K562 (cell line): ENCODE measurements around the gene HIGD1C. TPM values are rescaled to one million over a fixed set of nuclear protein-coding genes. Genes with fewer than 3 reads are reported as not detected.

Experiments used
- C11orf30 ChIP-seq: fragments of 450-650 bp; IDR thresholded peaks from 2 replicates; pipeline ENCODE4 v1.6.1; 2016; ENCODE audit warnings: low read depth, mild to moderate bottlenecking
- CBFA2T2 ChIP-seq: fragments of 450-650 bp; conservative IDR thresholded peaks from 2 replicates; pipeline ENCODE4 v1.6.1; 2017; ENCODE audit warnings: mild to moderate bottlenecking
- CBFA2T3 ChIP-seq: fragments of 450-650 bp; IDR thresholded peaks from 2 replicates; pipeline ENCODE4 v1.6.1; 2017
- DMBX1 ChIP-seq: fragments of 250-450 bp; sonication (Bioruptor Pico); IDR thresholded peaks from 2 replicates; pipeline ENCODE4 v1.8.0; 2022; ENCODE audit warnings: inconsistent platforms, mild to moderate bottlenecking, moderate library complexity, borderline replicate concordance
- DPF2 ChIP-seq: fragments of 450-650 bp; IDR thresholded peaks from 2 replicates; pipeline ENCODE4 v1.6.1; 2016
- EP300 ChIP-seq: IDR thresholded peaks from 2 replicates; pipeline ENCODE4 v1.6.1; 2012; ENCODE audit warnings: low read length, improper control_type of control experiment
- FOSL1 ChIP-seq: fragments of 200-800 bp; sonication (Bioruptor generic); conservative IDR thresholded peaks from 2 replicates; pipeline ENCODE4 v1.6.1; 2016; ENCODE audit warnings: missing genetic modification characterization, missing compliant biosample characterization
- FOXP1 ChIP-seq: sonication (generic); formaldehyde crosslinking; IDR thresholded peaks from 2 replicates; pipeline ENCODE4 v1.8.0; 2022; ENCODE audit warnings: mild to moderate bottlenecking, missing genetic modification reagents
- GTF2A2 ChIP-seq: IDR thresholded peaks from 2 replicates; pipeline ENCODE4 v1.6.1; 2016; ENCODE audit warnings: mild to moderate bottlenecking, missing genetic modification characterization, missing compliant biosample characterization
- JUND ChIP-seq, 2 experiments: IDR thresholded peaks; 2 replicates in 1 of 2; 3 replicates in 1 of 2; pipeline ENCODE4 v1.6.1; 2011; ENCODE audit warnings: borderline replicate concordance in 2 of 2, low read depth in 2 of 2, low read length in 2 of 2, improper control_type of control experiment in 1 of 2, missing biosample characterization in 1 of 2, missing genetic modification characterization in 1 of 2, missing genetic modification reagents in 1 of 2
- KLF6 ChIP-seq: fragments of 250-450 bp; sonication (Bioruptor Pico); IDR thresholded peaks from 2 replicates; pipeline ENCODE4 v1.4.0; 2020; ENCODE audit warnings: mild to moderate bottlenecking, moderate library complexity, borderline replicate concordance
- MAFF ChIP-seq: IDR thresholded peaks from 2 replicates; pipeline ENCODE4 v1.6.1; 2012; ENCODE audit warnings: low read length, improper control_type of control experiment
- MED1 ChIP-seq: sonication (generic); formaldehyde crosslinking; IDR thresholded peaks from 2 replicates; pipeline ENCODE4 v1.8.1; 2023; ENCODE audit warnings: missing genetic modification reagents, borderline replicate concordance
- MEIS2 ChIP-seq: fragments of 450-650 bp; IDR thresholded peaks from 2 replicates; pipeline ENCODE4 v1.6.1; 2014; ENCODE audit warnings: mild to moderate bottlenecking; ENCODE audit not compliant: partially characterized antibody
- NFE2 ChIP-seq: IDR thresholded peaks from 2 replicates; pipeline ENCODE4 v1.6.1; 2014; ENCODE audit warnings: antibody characterized with exemption, low read depth
- NR4A1 ChIP-seq, 2 experiments: fragments of 250-450 bp in 1 of 2; fragments of 450-650 bp in 1 of 2; sonication (Bioruptor Pico) in 1 of 2; IDR thresholded peaks; 2 replicates each; pipeline versions ENCODE4 v1.4.0 to v1.6.1; 2016 to 2020; ENCODE audit warnings: mild to moderate bottlenecking in 2 of 2, missing compliant biosample characterization in 1 of 2, missing genetic modification characterization in 1 of 2, moderate library complexity in 1 of 2
- RCOR1 ChIP-seq, 2 experiments: IDR thresholded peaks; 2 replicates each; pipeline ENCODE4 v1.6.1; 2012; ENCODE audit warnings: low read depth in 2 of 2, low read length in 2 of 2, borderline replicate concordance in 1 of 2, improper control_type of control experiment in 1 of 2
- SMARCA4 ChIP-seq: fragments of 450-650 bp; IDR thresholded peaks from 2 replicates; pipeline ENCODE4 v1.6.1; 2016
- SREBF2 ChIP-seq: sonication (generic); formaldehyde crosslinking; IDR thresholded peaks from 2 replicates; pipeline ENCODE4 v1.4.0; 2020; ENCODE audit warnings: mild to moderate bottlenecking, missing genetic modification reagents
- TAL1 ChIP-seq: fragments of 450-650 bp; IDR thresholded peaks from 2 replicates; pipeline ENCODE4 v1.6.1; 2016; ENCODE audit warnings: mild to moderate bottlenecking
- TEAD4 ChIP-seq, 2 experiments: sonication (generic) in 1 of 2; formaldehyde crosslinking in 1 of 2; IDR thresholded peaks; 2 replicates each; pipeline versions ENCODE4 v1.6.1 to v1.8.0; 2012 to 2022; ENCODE audit warnings: borderline replicate concordance in 1 of 2, inconsistent platforms in 1 of 2, low read length in 1 of 2, mild to moderate bottlenecking in 1 of 2, missing genetic modification reagents in 1 of 2
- TRIM24 ChIP-seq, 2 experiments: fragments of 450-650 bp; IDR thresholded peaks; 2 replicates each; pipeline ENCODE4 v1.6.1; 2016
- ZNF239 ChIP-seq: fragments of 250-450 bp; sonication (Bioruptor Pico); IDR thresholded peaks from 2 replicates; pipeline ENCODE4 v1.4.0; 2020; ENCODE audit warnings: mild to moderate bottlenecking
- ZNF316 ChIP-seq: fragments of 450-650 bp; IDR thresholded peaks from 2 replicates; pipeline ENCODE4 v1.6.1; 2016
- polyA plus RNA-seq, 8 experiments: library from polyadenylated mRNA; depleted of rRNA in 4 of 8; stranded (reverse) in 5 of 8; unstranded in 3 of 8; fragments of >200 nt; fragmentation: Nextera tagmentation in 2 of 8; fragmentation: Illumina TruSeq in 1 of 8; extraction: Ambion mirVana in 2 of 8; extraction: Trizol in 1 of 8; gene quantifications; 2 replicates each; pipeline versions ENCODE4 v1.2.1 to v1.2.3, GENCODE V29; 2011 to 2014; ENCODE audit warnings: inconsistent platforms in 1 of 8, missing spikeins in 1 of 8
- total RNA-seq, 7 experiments: library from RNA; depleted of rRNA in 6 of 7; stranded (reverse); fragments of >200 nt in 6 of 7; fragmentation: Illumina TruSeq in 2 of 7; extraction: Trizol in 2 of 7; gene quantifications; 2 replicates each; pipeline versions ENCODE4 v1.2.1 to v1.2.3, GENCODE V29; 2011 to 2021; ENCODE audit warnings: low replicate concordance in 1 of 7
- TF ChIP-seq, protein P1 (sequence below): sonication (generic); formaldehyde crosslinking; IDR thresholded peaks from 2 replicates; pipeline ENCODE4 v1.8.0; 2022; ENCODE audit warnings: mild to moderate bottlenecking, missing genetic modification reagents

HIGD1C gene
- total and polyA plus RNA-seq, 9 of the 15 experiments (the other 6 are each of a cell fraction or from before 2014, with no cell fraction given): not detected

DNA sequence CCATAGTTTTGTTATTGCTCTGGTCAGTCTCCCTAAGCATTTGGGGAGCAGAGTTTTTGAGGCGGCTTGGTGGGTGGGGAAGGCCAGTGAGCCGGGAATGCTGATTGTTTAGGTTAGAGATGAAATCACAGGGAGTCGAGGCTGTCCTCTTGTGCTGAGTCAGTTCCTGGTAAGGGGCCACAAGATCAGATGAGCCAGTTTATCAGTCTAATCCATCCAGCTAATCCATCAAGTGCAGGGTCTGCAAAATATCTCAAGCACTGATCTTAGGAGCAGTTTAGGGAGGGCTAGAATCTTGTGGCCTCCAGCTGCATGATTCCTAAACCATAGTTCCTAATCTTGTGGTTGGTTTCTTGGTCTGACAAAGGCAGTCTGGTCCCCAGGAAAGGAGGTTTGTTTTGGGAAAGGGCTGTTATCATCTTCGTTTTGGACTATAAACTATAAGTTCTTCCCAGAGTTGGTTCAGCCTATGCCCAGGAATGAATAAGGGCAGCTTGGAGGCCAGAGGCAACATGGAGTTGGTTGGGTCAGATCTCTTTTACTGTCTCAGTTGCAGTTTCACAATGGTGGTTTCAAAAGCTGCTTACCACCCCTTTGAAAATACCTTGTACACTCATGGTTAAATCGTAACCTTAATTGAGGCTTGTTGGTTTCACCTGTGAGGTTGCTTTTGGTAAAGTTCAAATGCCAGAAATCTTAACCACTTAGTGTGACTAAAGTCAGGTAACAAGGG, 33.6 kb upstream of the HIGD1C start (continued):
- TF ChIP-seq FOXP1 (CRISPR knock-in tag): no peak
- TF ChIP-seq, protein P1, sequence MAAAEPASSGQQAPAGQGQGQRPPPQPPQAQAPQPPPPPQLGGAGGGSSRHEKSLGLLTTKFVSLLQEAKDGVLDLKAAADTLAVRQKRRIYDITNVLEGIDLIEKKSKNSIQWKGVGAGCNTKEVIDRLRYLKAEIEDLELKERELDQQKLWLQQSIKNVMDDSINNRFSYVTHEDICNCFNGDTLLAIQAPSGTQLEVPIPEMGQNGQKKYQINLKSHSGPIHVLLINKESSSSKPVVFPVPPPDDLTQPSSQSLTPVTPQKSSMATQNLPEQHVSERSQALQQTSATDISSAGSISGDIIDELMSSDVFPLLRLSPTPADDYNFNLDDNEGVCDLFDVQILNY (CRISPR knock-in tag): no peak
- TF ChIP-seq MEIS2: peak; percentile 26
- peak in 1 of 2 experiments; percentile 65; a peak in 1 of 4 replicates for TF ChIP-seq RCOR1 (IDR thresholded peaks at IDR 0.05; ENCODE audit: borderline replicate concordance in 1 of 2, low read depth in 2 of 2, low read length in 2 of 2)
- TF ChIP-seq KLF6 (CRISPR knock-in tag): peak; percentile 64; the same call in 1 of the 2 replicates
- TF ChIP-seq MED1: no peak
- TF ChIP-seq FOSL1: peak; percentile 62; the same call in 1 of the 2 replicates
- TF ChIP-seq EP300: peak; percentile 42; the same call in 1 of the 2 replicates
- no peak for TF ChIP-seq SREBF2 (CRISPR knock-in tag)
- TF ChIP-seq CBFA2T3: peak; percentile 70
- TF ChIP-seq ZNF239: peak; percentile 41; the same call in 1 of the 2 replicates
- TF ChIP-seq DPF2: 0 out of 2 replicates have a peak, but pooled peaks have one; percentile 44
- TF ChIP-seq TAL1: peak; percentile 48
- peak; percentile 4; the same call in 1 of the 2 replicates for TF ChIP-seq JUND (IDR thresholded peaks at IDR 0.05; ENCODE audit: borderline replicate concordance, low read depth, low read length)
- TF ChIP-seq JUND (tag; IDR thresholded peaks at IDR 0.05; ENCODE audit: borderline replicate concordance, low read depth, low read length): no peak
- peak; percentile 31; the same call in 1 of the 2 replicates for TF ChIP-seq MAFF
- peak; percentile 61 for TF ChIP-seq C11orf30
- peak; percentile 69 for TF ChIP-seq NFE2
- TF ChIP-seq SMARCA4: 0 out of 2 replicates have a peak, but pooled peaks have one; percentile 39
- TF ChIP-seq DMBX1 (CRISPR knock-in tag): peak; percentile 52; the same call in 1 of the 2 replicates
- TF ChIP-seq TEAD4 (IDR thresholded peaks at IDR 0.05; ENCODE audit: low read length): peak; percentile 55; the same call in 1 of the 2 replicates
- no peak for TF ChIP-seq TEAD4 (CRISPR knock-in tag; IDR thresholded peaks at IDR 0.05; ENCODE audit: borderline replicate concordance)
- 0 out of 2 replicates have a peak, but pooled peaks have one; percentile 34 for TF ChIP-seq GTF2A2
- TF ChIP-seq CBFA2T2: peak; percentile 45; the same call in 1 of the 2 replicates
- no peak for TF ChIP-seq NR4A1 (CRISPR knock-in tag; IDR thresholded peaks at IDR 0.05)
- peak; percentile 69; the same call in 1 of the 2 replicates for TF ChIP-seq NR4A1 (tag; IDR thresholded peaks at IDR 0.05)
- 0 out of 4 replicates have a peak, but pooled peaks of 1 of the 2 experiments have one; percentile 29 for TF ChIP-seq TRIM24 (IDR thresholded peaks at IDR 0.05)
- peak; percentile 51 for TF ChIP-seq ZNF316
